A549 (cell line): ENCODE results near the gene CYB5D1. TPM values are rescaled to one million over a fixed set of nuclear protein-coding genes. Genes with fewer than 3 reads are reported as not detected.
A peak's percentile ranks its signal among the peaks of the same experiment; 100 is the strongest.

Experiments
- ATAC-seq, 2 experiments: fragments of 200-7000 bp in 1 of 2; fragments of >200 bp in 1 of 2; cut with Nextera tagmentation in 1 of 2; cut with Tn5 transposase in 1 of 2; 3 replicates each; pipeline versions ENCODE4 v1.8.0 to v1.9.1; 2018 to 2020; ENCODE audit warnings: mild to moderate bottlenecking in 1 of 2, moderate library complexity in 1 of 2
- CTCF ChIA-PET: fragments of 300-600 bp; sonication (Branson Sonifier 250); formaldehyde crosslinking; extraction: SDS; loops from one replicate; lab custom pipeline; 2021; ENCODE audit warnings: antibody characterized with exemption, inconsistent platforms; lab: Yijun Ruan, JAX
- POLR2A ChIA-PET: fragments of 350-600 bp; formaldehyde crosslinking; extraction: SDS; loops from one replicate; lab custom pipeline; 2021; ENCODE audit warnings: antibody characterized with exemption, inconsistent platforms; lab: Yijun Ruan, JAX
- DNase-seq, 2 experiments: peaks; one replicate each; pipeline versions ENCODE4 v3.0.0 to v3.0.0-alpha.2; 2011 to 2016; ENCODE audit warnings: low read depth in 1 of 2, low spot score in 1 of 2
- FAIRE-seq: peaks from 2 replicates; lab custom pipeline; 2011; peaks lifted over from hg19 to GRCh38; lab: Jason Lieb, UNC
- H3K27ac ChIP-seq, 2 experiments: fragments of >200 bp; sonication (Bioruptor Twin); formaldehyde crosslinking; 3 replicates each; pipeline ENCODE4 v1.5.1; 2016 to 2017
- H3K4me1 ChIP-seq: fragments of >200 bp; sonication (Bioruptor Twin); formaldehyde crosslinking; 3 replicates; pipeline ENCODE4 v1.6.1; 2016
- H3K4me2 ChIP-seq: fragments of >200 bp; sonication (Bioruptor Twin); formaldehyde crosslinking; 3 replicates; pipeline ENCODE4 v1.6.1; 2016
- H3K4me3 ChIP-seq: fragments of >200 bp; sonication (Bioruptor Twin); formaldehyde crosslinking; 3 replicates; pipeline ENCODE4 v1.5.1; 2016
- H3K9me3 ChIP-seq: fragments of >200 bp; sonication (Bioruptor Twin); formaldehyde crosslinking; 3 replicates; pipeline ENCODE4 v1.6.1; 2016
- BHLHE40 ChIP-seq: IDR thresholded peaks from 2 replicates; pipeline ENCODE4 v1.6.1; 2012; ENCODE audit warnings: low read depth, low read length, inconsistent platforms
- CHD2 ChIP-seq: fragments of 150-350 bp; IDR thresholded peaks from 2 replicates; pipeline ENCODE4 v1.6.1; 2014; ENCODE audit warnings: low read length; ENCODE audit not compliant: partially characterized antibody
- CHD4 ChIP-seq: fragments of 200-600 bp; sonication (generic); IDR thresholded peaks from 2 replicates; pipeline ENCODE4 v1.6.1; 2016; ENCODE audit warnings: antibody characterized with exemption, mild to moderate bottlenecking, borderline replicate concordance
- ESRRA ChIP-seq: fragments of 150-350 bp; IDR thresholded peaks from 2 replicates; pipeline ENCODE4 v1.6.1; 2014; ENCODE audit warnings: mild to moderate bottlenecking, low read length, borderline replicate concordance
- FOXS1 ChIP-seq: fragments of 250-450 bp; sonication (Bioruptor Pico); IDR thresholded peaks from 2 replicates; pipeline ENCODE4 v1.5.0; 2020; ENCODE audit warnings: mild to moderate bottlenecking, moderate library complexity
- HDAC2 ChIP-seq: fragments of 200-600 bp; sonication (generic); IDR thresholded peaks from 2 replicates; pipeline ENCODE4 v1.6.1; 2016
- JUN ChIP-seq, 2 experiments: fragments of >200 bp; sonication (Bioruptor Twin); formaldehyde crosslinking; IDR thresholded peaks; 2 replicates in 1 of 2; 3 replicates in 1 of 2; pipeline ENCODE4 v1.6.1; 2016 to 2017
- JUNB ChIP-seq: fragments of >200 bp; sonication (Bioruptor Twin); formaldehyde crosslinking; IDR thresholded peaks from 2 replicates; pipeline ENCODE4 v1.6.1; 2016
- MAFK ChIP-seq: fragments of 450-650 bp; IDR thresholded peaks from 2 replicates; pipeline ENCODE4 v1.6.1; 2014; ENCODE audit not compliant: partially characterized antibody
- MYC ChIP-seq: IDR thresholded peaks from 2 replicates; pipeline ENCODE4 v1.6.1; 2012; ENCODE audit warnings: mild to moderate bottlenecking, inconsistent platforms, low read length, improper control_type of control experiment, borderline replicate concordance
- NPAS2 ChIP-seq: fragments of 250-450 bp; sonication (Bioruptor Pico); IDR thresholded peaks from 2 replicates; pipeline ENCODE4 v1.8.0; 2022; ENCODE audit warnings: mild to moderate bottlenecking, moderate library complexity, borderline replicate concordance
- PHF8 ChIP-seq: fragments of 200-600 bp; sonication (generic); IDR thresholded peaks from 2 replicates; pipeline ENCODE4 v1.6.1; 2016; ENCODE audit warnings: low read depth, mild to moderate bottlenecking, antibody characterized with exemption, moderate library complexity, borderline replicate concordance
- RFX5 ChIP-seq: fragments of 450-650 bp; IDR thresholded peaks from 2 replicates; pipeline ENCODE4 v1.7.1; 2014; ENCODE audit warnings: antibody characterized with exemption, mild to moderate bottlenecking, moderate library complexity
- RNF2 ChIP-seq: fragments of 200-600 bp; sonication (generic); IDR thresholded peaks from 2 replicates; pipeline ENCODE4 v1.6.1; 2016; ENCODE audit warnings: low read depth, mild to moderate bottlenecking, antibody characterized with exemption, moderate library complexity, borderline replicate concordance
- SREBF2 ChIP-seq: fragments of 450-650 bp; IDR thresholded peaks from 2 replicates; pipeline ENCODE4 v1.6.1; 2014; ENCODE audit warnings: mild to moderate bottlenecking, moderate library complexity
- ZFP36 ChIP-seq: fragments of 450-650 bp; IDR thresholded peaks from 2 replicates; pipeline ENCODE4 v1.6.1; 2014; ENCODE audit warnings: borderline replicate concordance; ENCODE audit not compliant: partially characterized antibody
- WGBS: methylation state at CpG from one replicate; pipeline ENCODE4 v1.1.6; 2017; ENCODE audit errors: missing lambda C conversion rate; 5-methylcytosine and 5-hydroxymethylcytosine counted together
- polyA plus RNA-seq, 4 experiments: library from polyadenylated mRNA; depleted of rRNA in 3 of 4; stranded (reverse); fragments of >200 nt; fragmentation: RNase III in 1 of 4; extraction: RNeasy Plus Mini Kit Qiagen cat#74134 plus additional on column Dnase treatment in 1 of 4; gene quantifications; 2 replicates in 3 of 4; 3 replicates in 1 of 4; pipeline ENCODE4 v1.2.3, GENCODE V29; 2011 to 2017
- TF ChIP-seq, protein P1 (sequence below): fragments of >200 bp; sonication (Bioruptor Twin); formaldehyde crosslinking; IDR thresholded peaks from 3 replicates; pipeline ENCODE4 v1.5.1; 2016
- TF ChIP-seq, protein P2 (sequence below): fragments of >200 bp; sonication (Bioruptor Twin); formaldehyde crosslinking; IDR thresholded peaks from 3 replicates; pipeline ENCODE4 v1.6.1; 2016
- TF ChIP-seq, protein P3 (sequence below): fragments of 250-450 bp; sonication (Bioruptor Pico); IDR thresholded peaks from 2 replicates; pipeline ENCODE4 v1.5.0; 2021; ENCODE audit warnings: mild to moderate bottlenecking, moderate library complexity, borderline replicate concordance

Gene CYB5D1
- polyA plus RNA-seq, 2 of the 4 experiments (the other 2 are of a cell fraction), result 20.4 to 28.2 TPM

DNA sequence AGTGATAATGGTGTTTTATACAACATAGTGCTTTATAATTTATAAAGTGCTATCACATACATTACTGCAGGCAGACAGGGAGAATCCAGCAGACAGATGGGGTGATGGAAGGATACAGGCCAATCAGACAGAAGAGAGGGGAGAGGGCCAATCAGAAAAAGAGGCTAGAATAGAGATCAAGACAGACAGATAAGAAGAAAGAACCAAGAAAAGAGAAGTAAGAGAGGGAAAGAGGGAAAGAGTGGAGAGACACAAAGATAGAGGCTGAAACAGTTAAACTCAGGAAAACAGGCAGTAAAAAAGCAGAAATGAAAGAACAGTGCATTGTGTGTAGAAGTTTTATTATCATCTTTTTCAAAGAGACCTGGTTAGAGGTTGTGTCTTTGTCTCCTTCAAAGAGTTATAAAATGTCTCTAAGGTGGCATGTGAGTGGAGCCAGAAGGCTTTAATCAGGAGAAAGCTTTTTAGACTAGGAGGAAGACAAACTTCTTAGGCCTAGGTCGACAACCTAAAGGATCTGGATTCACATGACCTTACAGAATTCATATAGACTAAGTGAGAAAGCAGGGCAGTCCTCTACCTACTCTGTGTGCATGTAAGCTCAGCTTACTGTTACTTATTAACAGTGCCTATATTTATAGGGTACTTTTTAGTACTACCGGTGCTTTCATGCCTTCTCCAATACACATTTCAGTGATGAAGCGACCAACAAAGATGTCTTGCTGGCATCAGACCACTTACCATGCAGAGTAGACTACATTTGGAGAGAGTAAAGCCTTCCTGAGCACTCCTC is 22.5 kb downstream of the CYB5D1 start:
- H3K4me3 ChIP-seq, result no peak overlapping the region
- no peak for DNase-seq
- POLR2A ChIA-PET, result no interaction called here
- 67% methylated on average over 3 of the region's 3 CpGs for WGBS
- peaks cover 16% of the 10 kb centered on the region for H3K4me1 ChIP-seq
- 0 out of 6 replicates have a peak, but pooled peaks of 1 of the 2 experiments have one; percentile 18 for ATAC-seq
- FAIRE-seq, result no peak
- no peaks in the 10 kb centered on the region for H3K9me3 ChIP-seq
- H3K4me2 ChIP-seq, result no peak overlapping the region
- no peak overlapping the region for H3K27ac ChIP-seq
- TF ChIP-seq, protein P1, sequence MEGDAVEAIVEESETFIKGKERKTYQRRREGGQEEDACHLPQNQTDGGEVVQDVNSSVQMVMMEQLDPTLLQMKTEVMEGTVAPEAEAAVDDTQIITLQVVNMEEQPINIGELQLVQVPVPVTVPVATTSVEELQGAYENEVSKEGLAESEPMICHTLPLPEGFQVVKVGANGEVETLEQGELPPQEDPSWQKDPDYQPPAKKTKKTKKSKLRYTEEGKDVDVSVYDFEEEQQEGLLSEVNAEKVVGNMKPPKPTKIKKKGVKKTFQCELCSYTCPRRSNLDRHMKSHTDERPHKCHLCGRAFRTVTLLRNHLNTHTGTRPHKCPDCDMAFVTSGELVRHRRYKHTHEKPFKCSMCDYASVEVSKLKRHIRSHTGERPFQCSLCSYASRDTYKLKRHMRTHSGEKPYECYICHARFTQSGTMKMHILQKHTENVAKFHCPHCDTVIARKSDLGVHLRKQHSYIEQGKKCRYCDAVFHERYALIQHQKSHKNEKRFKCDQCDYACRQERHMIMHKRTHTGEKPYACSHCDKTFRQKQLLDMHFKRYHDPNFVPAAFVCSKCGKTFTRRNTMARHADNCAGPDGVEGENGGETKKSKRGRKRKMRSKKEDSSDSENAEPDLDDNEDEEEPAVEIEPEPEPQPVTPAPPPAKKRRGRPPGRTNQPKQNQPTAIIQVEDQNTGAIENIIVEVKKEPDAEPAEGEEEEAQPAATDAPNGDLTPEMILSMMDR, result no peak
- TF ChIP-seq ZFP36 (no peak), RNF2 (no peak)
- TF ChIP-seq, protein P2, sequence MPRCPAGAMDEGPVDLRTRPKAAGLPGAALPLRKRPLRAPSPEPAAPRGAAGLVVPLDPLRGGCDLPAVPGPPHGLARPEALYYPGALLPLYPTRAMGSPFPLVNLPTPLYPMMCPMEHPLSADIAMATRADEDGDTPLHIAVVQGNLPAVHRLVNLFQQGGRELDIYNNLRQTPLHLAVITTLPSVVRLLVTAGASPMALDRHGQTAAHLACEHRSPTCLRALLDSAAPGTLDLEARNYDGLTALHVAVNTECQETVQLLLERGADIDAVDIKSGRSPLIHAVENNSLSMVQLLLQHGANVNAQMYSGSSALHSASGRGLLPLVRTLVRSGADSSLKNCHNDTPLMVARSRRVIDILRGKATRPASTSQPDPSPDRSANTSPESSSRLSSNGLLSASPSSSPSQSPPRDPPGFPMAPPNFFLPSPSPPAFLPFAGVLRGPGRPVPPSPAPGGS, result no peak
- CTCF ChIA-PET, result interaction anchor here (0.6 to 1.4 kb wide), 5 partner anchors 9 to 1746 kb away, joined by 3 to 4 read pairs (median 3); partner anchors contain the start of gene CHD3

DNA sequence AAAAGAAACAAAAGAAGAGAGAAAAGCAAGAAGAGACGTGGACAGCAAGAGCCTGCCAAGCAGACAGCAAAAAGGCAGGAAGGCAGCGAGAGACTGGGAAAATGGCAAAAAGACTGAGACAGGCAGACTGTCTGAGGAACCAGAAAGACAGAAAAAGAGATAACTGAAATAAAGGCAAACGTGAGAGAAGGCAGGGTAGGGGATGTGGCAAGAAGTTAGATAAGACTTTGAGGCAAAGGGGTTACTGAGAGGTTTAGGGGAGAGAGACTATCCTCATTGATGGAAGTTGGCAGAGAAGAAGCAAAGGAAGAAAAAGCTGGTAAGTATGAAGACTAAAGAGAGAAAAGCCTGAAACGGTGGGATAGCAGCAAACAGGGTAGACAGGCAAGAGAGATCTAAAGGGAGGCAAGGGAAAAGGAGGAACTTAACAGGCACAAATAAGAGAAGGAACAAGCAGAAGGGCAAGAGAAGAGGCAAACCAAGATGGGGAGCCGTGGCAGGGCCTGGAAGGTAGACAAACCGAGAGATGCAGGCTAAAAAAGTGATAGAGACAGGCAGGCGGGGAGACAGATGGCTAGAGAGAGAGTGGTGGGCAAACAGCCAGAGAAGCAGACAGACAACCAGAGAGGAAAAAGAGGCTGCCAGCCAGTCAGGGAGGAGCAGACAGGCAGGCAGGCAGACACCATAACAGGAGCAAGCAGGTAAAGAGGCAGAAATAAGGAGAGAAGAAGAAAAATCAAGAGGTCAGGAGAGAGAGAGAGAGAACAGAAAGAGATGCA is 23.7 kb downstream of the CYB5D1 start:
- ChIA-PET POLR2A (no interaction called here), CTCF (interaction anchor here (1.4 kb wide), 1 partner anchor 20 kb away, joined by 4 read pairs; no protein-coding TSS in a partner anchor)
- Histone ChIP-seq H3K4me1 (peaks cover 16% of the 10 kb centered on the region), H3K9me3 (no peaks in the 10 kb centered on the region), H3K27ac (0 out of 6 replicates have a peak overlapping the region, but pooled peaks of 1 of the 2 experiments have one; percentile 2), H3K4me2 (no peak overlapping the region), H3K4me3 (no peak overlapping the region)
- ATAC-seq (no peak), DNase-seq (no peak), FAIRE-seq (no peak)
- WGBS, result 84% methylated on average over 7 of the region's 7 CpGs
- TF ChIP-seq, protein P2, result no peak
- TF ChIP-seq BHLHE40, result no peak
- TF ChIP-seq CHD2, result no peak
- no peak for TF ChIP-seq MAFK
- TF ChIP-seq, protein P3, sequence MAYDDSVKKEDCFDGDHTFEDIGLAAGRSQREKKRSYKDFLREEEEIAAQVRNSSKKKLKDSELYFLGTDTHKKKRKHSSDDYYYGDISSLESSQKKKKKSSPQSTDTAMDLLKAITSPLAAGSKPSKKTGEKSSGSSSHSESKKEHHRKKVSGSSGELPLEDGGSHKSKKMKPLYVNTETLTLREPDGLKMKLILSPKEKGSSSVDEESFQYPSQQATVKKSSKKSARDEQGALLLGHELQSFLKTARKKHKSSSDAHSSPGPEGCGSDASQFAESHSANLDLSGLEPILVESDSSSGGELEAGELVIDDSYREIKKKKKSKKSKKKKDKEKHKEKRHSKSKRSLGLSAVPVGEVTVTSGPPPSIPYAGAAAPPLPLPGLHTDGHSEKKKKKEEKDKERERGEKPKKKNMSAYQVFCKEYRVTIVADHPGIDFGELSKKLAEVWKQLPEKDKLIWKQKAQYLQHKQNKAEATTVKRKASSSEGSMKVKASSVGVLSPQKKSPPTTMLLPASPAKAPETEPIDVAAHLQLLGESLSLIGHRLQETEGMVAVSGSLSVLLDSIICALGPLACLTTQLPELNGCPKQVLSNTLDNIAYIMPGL (CRISPR knock-in tag), result no peak
- no peak for TF ChIP-seq MYC
- no peak for TF ChIP-seq JUNB
- no peak for TF ChIP-seq PHF8
- no peak for TF ChIP-seq FOXS1 (CRISPR knock-in tag)
- no peak for TF ChIP-seq CHD4
- TF ChIP-seq NPAS2, result no peak
- no peak for TF ChIP-seq RFX5
- TF ChIP-seq JUN (IDR thresholded peaks at IDR 0.05), result no peak
- TF ChIP-seq HDAC2, result no peak
- TF ChIP-seq SREBF2, result no peak
- no peak for TF ChIP-seq ESRRA
